HepG2 (cell line): ENCODE measurements around the gene TMEM59. TPM values are rescaled to one million over a fixed set of nuclear protein-coding genes. Genes with fewer than 3 reads are reported as not detected.
A peak's percentile ranks its signal among the peaks of the same experiment; 100 is the strongest.

ENCODE experiments used
- DMAP1 ChIP-seq: IDR thresholded peaks from 2 replicates; pipeline ENCODE4 v1.6.1; 2016
- FOXP1 ChIP-seq, 2 experiments: fragments of 450-650 bp in 1 of 2; IDR thresholded peaks; 2 replicates each; pipeline ENCODE4 v1.6.1; 2017 to 2018; ENCODE audit warnings: antibody characterized with exemption in 1 of 2
- HOXD1 ChIP-seq: sonication (generic); formaldehyde crosslinking; IDR thresholded peaks from 2 replicates; pipeline ENCODE4 v1.5.0; 2020; ENCODE audit warnings: missing genetic modification reagents
- MZF1 ChIP-seq: sonication (generic); formaldehyde crosslinking; IDR thresholded peaks from 2 replicates; pipeline ENCODE4 v1.8.1; 2023; ENCODE audit warnings: mild to moderate bottlenecking, missing genetic modification reagents, borderline replicate concordance
- NFYB ChIP-seq: sonication (generic); formaldehyde crosslinking; IDR thresholded peaks from 2 replicates; pipeline ENCODE4 v1.4.0; 2020; ENCODE audit warnings: missing genetic modification reagents
- NR2F6 ChIP-seq, 2 experiments: IDR thresholded peaks; 2 replicates each; pipeline ENCODE4 v1.6.1; 2016; ENCODE audit warnings: antibody characterized with exemption in 1 of 2, mild to moderate bottlenecking in 1 of 2
- PHF20 ChIP-seq: sonication (generic); formaldehyde crosslinking; IDR thresholded peaks from 2 replicates; pipeline ENCODE4 v1.5.0; 2020; ENCODE audit warnings: mild to moderate bottlenecking, missing genetic modification reagents
- RARG ChIP-seq: sonication (generic); formaldehyde crosslinking; IDR thresholded peaks from 2 replicates; pipeline ENCODE4 v1.4.0; 2020; ENCODE audit warnings: low read depth, mild to moderate bottlenecking, missing genetic modification reagents
- RBAK ChIP-seq: sonication (generic); formaldehyde crosslinking; IDR thresholded peaks from 2 replicates; pipeline ENCODE4 v1.5.1; 2020; ENCODE audit warnings: mild to moderate bottlenecking, missing genetic modification reagents
- RBM22 ChIP-seq: fragments of 200-400 bp; formaldehyde crosslinking; optimal IDR thresholded peaks from 2 replicates; pipeline ENCODE3; 2017; ENCODE audit warnings: mild to moderate bottlenecking, low read length, moderate library complexity
- ZFY ChIP-seq: sonication (generic); formaldehyde crosslinking; IDR thresholded peaks from 2 replicates; pipeline ENCODE4 v1.4.0; 2020; ENCODE audit warnings: missing genetic modification reagents
- ZNF253 ChIP-seq: sonication (generic); formaldehyde crosslinking; IDR thresholded peaks from 2 replicates; pipeline ENCODE4 v1.8.0; 2022; ENCODE audit warnings: mild to moderate bottlenecking, missing genetic modification reagents, borderline replicate concordance
- ZNF598 ChIP-seq: sonication (generic); formaldehyde crosslinking; IDR thresholded peaks from 2 replicates; pipeline ENCODE4 v1.5.1; 2020; ENCODE audit warnings: mild to moderate bottlenecking, missing genetic modification reagents, borderline replicate concordance
- ZNF678 ChIP-seq: sonication (generic); formaldehyde crosslinking; IDR thresholded peaks from 2 replicates; pipeline ENCODE4 v1.4.0; 2020; ENCODE audit warnings: mild to moderate bottlenecking, missing genetic modification reagents
- polyA plus RNA-seq, 8 experiments: library from polyadenylated mRNA; depleted of rRNA in 3 of 8; stranded (reverse) in 7 of 8; unstranded in 1 of 8; fragments of >200 nt; fragmentation: Illumina TruSeq in 4 of 8; extraction: Trizol in 4 of 8; gene quantifications; 2 replicates each; pipeline versions ENCODE4 v1.2.1 to v1.2.3, GENCODE V29; 2011 to 2016; ENCODE audit warnings: low read depth in 4 of 8, missing spikeins in 1 of 8, mixed read lengths in 1 of 8; ENCODE audit not compliant: insufficient read depth in 1 of 8
- total RNA-seq, 5 experiments: library from RNA; depleted of rRNA; stranded (reverse); fragments of >200 nt; fragmentation: Illumina TruSeq; extraction: Trizol; gene quantifications; 2 replicates each; pipeline ENCODE4 v1.2.3, GENCODE V29; 2016; ENCODE audit warnings: low read depth in 1 of 5
- TF ChIP-seq, protein P1 (sequence below): sonication (generic); formaldehyde crosslinking; IDR thresholded peaks from 2 replicates; pipeline ENCODE4 v1.5.0; 2020; ENCODE audit warnings: missing genetic modification reagents
- TF ChIP-seq, protein P2 (sequence below): sonication (generic); formaldehyde crosslinking; IDR thresholded peaks from 2 replicates; pipeline ENCODE4 v1.4.0; 2020; ENCODE audit warnings: missing genetic modification reagents, borderline replicate concordance
- TF ChIP-seq, protein P3 (sequence below): sonication (generic); formaldehyde crosslinking; IDR thresholded peaks from 2 replicates; pipeline ENCODE4 v1.4.0; 2020; ENCODE audit warnings: mild to moderate bottlenecking, low read depth, missing genetic modification reagents
- TF ChIP-seq, protein P4 (sequence below): sonication (generic); formaldehyde crosslinking; IDR thresholded peaks from 2 replicates; pipeline ENCODE4 v1.9.0; 2022; ENCODE audit warnings: missing genetic modification reagents, mild to moderate bottlenecking, borderline replicate concordance
- TF ChIP-seq, protein P5 (sequence below): fragments of 450-650 bp; IDR thresholded peaks from 2 replicates; pipeline ENCODE4 v1.6.1; 2017
- TF ChIP-seq, protein P6 (sequence below): IDR thresholded peaks from 2 replicates; pipeline ENCODE4 v1.6.1; 2016; ENCODE audit warnings: mild to moderate bottlenecking, missing biosample characterization, missing genetic modification reagents

TMEM59 gene
- total and polyA plus RNA-seq, 2 of the 13 experiments (the other 11 are each of a cell fraction or from before 2014, with no cell fraction given): 147 to 363 TPM

DNA sequence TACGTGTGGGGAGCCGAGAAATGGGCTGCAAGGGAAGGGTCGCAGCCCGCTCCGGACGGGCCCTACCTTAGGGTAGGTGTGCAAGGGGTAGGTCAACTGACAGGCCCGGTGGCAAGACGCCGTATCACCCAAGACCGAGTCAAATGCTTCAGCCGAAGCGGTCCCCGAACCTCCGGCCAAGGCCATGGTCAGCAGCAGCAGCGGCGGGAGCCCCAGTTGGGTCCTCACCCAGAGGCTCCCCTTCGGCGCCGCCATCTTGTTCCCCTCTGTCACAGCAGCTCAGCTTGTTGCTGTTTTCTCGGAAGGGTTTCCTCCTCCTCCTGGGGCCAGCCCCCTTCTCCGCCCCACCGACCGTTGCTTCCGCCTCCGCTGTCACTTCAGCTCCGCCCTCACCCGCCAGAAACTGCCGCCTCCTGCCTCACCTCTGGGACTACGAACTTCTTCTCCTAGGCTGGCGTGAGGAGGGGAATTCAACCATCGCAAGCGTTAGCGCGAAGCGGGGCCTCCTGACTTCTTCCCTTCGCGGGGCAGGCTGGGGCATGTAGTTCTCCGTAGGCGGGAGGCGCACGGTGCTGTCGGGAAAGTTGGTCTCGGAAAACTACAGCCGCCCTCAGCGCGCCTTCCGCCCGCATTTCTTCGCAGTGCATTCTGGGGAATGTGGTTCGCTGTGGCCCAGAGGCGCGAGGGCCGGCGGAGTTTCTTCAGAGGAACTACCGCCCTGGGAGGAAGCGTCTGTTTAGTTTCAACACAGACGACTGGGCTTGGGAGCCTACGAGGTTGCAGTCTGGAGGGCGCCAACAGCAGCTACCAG is at the start of gene TMEM59, which contains the start of gene TCEANC2 (continued):
- TF ChIP-seq, protein P1, sequence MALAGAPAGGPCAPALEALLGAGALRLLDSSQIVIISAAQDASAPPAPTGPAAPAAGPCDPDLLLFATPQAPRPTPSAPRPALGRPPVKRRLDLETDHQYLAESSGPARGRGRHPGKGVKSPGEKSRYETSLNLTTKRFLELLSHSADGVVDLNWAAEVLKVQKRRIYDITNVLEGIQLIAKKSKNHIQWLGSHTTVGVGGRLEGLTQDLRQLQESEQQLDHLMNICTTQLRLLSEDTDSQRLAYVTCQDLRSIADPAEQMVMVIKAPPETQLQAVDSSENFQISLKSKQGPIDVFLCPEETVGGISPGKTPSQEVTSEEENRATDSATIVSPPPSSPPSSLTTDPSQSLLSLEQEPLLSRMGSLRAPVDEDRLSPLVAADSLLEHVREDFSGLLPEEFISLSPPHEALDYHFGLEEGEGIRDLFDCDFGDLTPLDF (CRISPR knock-in tag): peak; percentile 95
- TF ChIP-seq ZFY (peak; percentile 58; the same call in 1 of the 2 replicates), ZNF598 (CRISPR knock-in tag) (peak; percentile 12; the same call in 1 of the 2 replicates), NFYB (CRISPR knock-in tag) (peak; percentile 36; the same call in 1 of the 2 replicates), RARG (no peak), PHF20 (CRISPR knock-in tag) (no peak; the same call in none of the 2 replicates), HOXD1 (no peak), RBAK (CRISPR knock-in tag) (no peak), NR2F6 (IDR thresholded peaks at IDR 0.05) (no peak), NR2F6 (CRISPR knock-in tag; IDR thresholded peaks at IDR 0.05) (no peak), FOXP1 (IDR thresholded peaks at IDR 0.05) (no peak), FOXP1 (CRISPR knock-in tag; IDR thresholded peaks at IDR 0.05) (peak; percentile 46; the same call in 1 of the 2 replicates), MZF1 (no peak), ZNF678 (no peak), RBM22 (no peak), DMAP1 (CRISPR knock-in tag) (0 out of 2 replicates have a peak, but pooled peaks have one; percentile 61), ZNF253 (CRISPR knock-in tag) (no peak)
- TF ChIP-seq, protein P2, sequence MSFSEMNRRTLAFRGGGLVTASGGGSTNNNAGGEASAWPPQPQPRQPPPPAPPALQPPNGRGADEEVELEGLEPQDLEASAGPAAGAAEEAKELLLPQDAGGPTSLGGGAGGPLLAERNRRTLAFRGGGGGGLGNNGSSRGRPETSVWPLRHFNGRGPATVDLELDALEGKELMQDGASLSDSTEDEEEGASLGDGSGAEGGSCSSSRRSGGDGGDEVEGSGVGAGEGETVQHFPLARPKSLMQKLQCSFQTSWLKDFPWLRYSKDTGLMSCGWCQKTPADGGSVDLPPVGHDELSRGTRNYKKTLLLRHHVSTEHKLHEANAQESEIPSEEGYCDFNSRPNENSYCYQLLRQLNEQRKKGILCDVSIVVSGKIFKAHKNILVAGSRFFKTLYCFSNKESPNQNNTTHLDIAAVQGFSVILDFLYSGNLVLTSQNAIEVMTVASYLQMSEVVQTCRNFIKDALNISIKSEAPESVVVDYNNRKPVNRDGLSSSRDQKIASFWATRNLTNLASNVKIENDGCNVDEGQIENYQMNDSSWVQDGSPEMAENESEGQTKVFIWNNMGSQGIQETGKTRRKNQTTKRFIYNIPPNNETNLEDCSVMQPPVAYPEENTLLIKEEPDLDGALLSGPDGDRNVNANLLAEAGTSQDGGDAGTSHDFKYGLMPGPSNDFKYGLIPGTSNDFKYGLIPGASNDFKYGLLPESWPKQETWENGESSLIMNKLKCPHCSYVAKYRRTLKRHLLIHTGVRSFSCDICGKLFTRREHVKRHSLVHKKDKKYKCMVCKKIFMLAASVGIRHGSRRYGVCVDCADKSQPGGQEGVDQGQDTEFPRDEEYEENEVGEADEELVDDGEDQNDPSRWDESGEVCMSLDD (CRISPR knock-in tag): peak; percentile 36; the same call in 1 of the 2 replicates
- TF ChIP-seq, protein P3, sequence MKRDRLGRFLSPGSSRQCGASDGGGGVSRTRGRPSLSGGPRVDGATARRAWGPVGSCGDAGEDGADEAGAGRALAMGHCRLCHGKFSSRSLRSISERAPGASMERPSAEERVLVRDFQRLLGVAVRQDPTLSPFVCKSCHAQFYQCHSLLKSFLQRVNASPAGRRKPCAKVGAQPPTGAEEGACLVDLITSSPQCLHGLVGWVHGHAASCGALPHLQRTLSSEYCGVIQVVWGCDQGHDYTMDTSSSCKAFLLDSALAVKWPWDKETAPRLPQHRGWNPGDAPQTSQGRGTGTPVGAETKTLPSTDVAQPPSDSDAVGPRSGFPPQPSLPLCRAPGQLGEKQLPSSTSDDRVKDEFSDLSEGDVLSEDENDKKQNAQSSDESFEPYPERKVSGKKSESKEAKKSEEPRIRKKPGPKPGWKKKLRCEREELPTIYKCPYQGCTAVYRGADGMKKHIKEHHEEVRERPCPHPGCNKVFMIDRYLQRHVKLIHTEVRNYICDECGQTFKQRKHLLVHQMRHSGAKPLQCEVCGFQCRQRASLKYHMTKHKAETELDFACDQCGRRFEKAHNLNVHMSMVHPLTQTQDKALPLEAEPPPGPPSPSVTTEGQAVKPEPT (CRISPR knock-in tag): no peak
- TF ChIP-seq, protein P4, sequence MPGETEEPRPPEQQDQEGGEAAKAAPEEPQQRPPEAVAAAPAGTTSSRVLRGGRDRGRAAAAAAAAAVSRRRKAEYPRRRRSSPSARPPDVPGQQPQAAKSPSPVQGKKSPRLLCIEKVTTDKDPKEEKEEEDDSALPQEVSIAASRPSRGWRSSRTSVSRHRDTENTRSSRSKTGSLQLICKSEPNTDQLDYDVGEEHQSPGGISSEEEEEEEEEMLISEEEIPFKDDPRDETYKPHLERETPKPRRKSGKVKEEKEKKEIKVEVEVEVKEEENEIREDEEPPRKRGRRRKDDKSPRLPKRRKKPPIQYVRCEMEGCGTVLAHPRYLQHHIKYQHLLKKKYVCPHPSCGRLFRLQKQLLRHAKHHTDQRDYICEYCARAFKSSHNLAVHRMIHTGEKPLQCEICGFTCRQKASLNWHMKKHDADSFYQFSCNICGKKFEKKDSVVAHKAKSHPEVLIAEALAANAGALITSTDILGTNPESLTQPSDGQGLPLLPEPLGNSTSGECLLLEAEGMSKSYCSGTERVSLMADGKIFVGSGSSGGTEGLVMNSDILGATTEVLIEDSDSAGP (CRISPR knock-in tag): peak; percentile 89; the same call in 1 of the 2 replicates
- TF ChIP-seq, protein P5, sequence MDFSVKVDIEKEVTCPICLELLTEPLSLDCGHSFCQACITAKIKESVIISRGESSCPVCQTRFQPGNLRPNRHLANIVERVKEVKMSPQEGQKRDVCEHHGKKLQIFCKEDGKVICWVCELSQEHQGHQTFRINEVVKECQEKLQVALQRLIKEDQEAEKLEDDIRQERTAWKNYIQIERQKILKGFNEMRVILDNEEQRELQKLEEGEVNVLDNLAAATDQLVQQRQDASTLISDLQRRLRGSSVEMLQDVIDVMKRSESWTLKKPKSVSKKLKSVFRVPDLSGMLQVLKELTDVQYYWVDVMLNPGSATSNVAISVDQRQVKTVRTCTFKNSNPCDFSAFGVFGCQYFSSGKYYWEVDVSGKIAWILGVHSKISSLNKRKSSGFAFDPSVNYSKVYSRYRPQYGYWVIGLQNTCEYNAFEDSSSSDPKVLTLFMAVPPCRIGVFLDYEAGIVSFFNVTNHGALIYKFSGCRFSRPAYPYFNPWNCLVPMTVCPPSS: no peak
- TF ChIP-seq, protein P6, sequence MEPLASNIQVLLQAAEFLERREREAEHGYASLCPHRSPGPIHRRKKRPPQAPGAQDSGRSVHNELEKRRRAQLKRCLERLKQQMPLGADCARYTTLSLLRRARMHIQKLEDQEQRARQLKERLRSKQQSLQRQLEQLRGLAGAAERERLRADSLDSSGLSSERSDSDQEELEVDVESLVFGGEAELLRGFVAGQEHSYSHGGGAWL (CRISPR knock-in tag): peak; percentile 25; the same call in 1 of the 2 replicates
